Measurements from ENCODE around the gene GAMT.
A peak's percentile ranks its signal among the peaks of the same experiment; 100 is the strongest.

GAMT gene

GRCh38 chr19:1418496-1418775 lies 17.1 kb upstream of the GAMT start:
- DNase-seq: no peak

GRCh38 chr19:1417681-1418495 lies 16.5 kb upstream of the GAMT start:
- no peak for DNase-seq

DNA sequence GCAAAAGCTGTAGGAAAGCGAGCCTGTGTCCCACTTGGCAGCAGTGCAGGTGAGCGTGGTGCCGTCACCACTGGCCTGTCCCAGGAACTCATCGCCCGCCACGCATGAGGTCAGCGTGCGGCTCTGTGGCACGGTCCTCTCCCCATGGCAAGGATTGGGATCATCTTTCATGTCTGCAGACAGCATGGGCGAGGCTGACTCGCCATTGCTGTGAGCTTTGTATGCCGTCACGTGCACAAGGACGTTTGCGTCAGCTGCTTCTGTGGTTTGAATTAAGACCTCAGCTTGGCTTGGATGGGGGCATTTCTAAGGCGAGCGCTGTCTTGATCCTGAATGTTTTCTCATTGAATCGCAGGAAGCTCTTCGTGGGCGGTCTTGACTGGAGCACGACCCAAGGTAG lies 15.8 kb upstream of the GAMT start:
- no peak for DNase-seq

GRCh38 chr19:1416014-1416841 lies 14.9 kb upstream of the GAMT start:
- DNase-seq: no peak

GRCh38 chr19:1412995-1413800 lies 11.9 kb upstream of the GAMT start:
- no peak for DNase-seq

- no peak for DNase-seq
Measured at GRCh38 chr19:1412323-1412923, 11.1 kb upstream of the GAMT start.

DNA sequence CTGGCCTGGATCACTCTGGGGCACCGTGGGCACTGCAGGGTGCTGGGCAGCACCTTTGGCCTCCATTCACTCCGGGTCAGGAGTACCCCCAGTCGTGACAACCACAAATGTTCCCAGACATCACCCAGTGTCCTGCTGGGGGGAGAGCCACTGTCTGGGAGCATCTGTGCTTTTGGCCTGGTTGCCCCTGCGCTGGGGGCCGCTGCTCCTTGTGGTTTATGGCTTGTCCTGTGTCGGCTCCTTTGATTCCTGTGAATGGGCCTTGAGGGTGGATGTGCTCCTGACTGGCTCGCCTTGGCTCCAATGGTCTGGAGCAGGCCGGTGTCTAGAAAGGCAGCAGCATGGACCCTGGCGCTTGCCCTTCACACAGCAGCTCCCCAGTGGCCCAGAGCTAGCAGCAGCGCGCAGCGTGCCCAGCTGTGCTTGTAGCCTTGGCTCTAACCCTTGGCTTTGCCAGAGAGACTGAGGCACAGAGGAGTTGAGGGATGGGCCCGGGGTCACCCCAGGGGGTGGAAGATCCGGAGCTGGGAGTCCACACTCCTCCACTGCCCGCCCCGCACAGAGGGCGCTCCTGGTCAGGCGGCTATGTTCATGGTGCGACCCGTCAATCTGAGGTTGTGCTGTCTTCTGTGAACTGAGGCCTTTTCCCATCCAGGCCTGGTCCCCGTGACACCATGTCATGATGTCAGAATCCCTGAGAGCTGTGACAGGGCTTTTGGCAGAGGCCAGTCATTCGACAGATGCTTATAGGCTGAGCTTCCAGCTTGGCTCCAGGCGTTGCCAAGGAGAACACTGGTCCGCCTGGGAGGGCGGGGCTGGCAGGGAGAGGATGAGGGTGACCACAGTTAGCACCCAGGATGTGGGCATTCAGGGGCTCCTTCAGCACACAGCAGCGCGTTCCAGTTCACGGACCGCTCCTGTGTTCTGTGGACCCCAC lies 10.2 kb upstream of the GAMT start:
- no peak for DNase-seq

DNA sequence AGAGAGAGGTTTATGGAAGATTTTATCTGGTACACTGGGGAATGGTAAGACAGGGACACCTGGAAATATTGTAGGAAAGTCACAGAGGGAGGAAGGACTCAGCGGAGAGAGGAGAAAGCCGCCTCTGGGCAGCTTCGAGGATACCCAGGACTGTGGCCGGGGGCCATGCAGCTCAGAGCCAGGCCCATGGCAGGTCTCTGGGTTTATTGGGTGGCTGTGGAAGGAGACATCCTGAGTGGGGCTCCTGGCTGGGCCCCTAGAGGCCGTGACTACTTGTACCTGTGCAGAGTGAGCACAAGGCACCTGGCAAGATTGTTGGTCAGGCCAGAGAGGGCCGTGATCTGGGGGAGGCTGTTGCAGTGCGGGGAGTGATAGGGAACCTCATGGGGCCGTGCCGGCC lies 9.4 kb upstream of the GAMT start:
- no peak for DNase-seq

- DNase-seq: no peak
Measured at GRCh38 chr19:1410136-1410786, 8.9 kb upstream of the GAMT start.

GRCh38 chr19:1409204-1410005 lies 8.1 kb upstream of the GAMT start:
- DNase-seq: no peak

DNA sequence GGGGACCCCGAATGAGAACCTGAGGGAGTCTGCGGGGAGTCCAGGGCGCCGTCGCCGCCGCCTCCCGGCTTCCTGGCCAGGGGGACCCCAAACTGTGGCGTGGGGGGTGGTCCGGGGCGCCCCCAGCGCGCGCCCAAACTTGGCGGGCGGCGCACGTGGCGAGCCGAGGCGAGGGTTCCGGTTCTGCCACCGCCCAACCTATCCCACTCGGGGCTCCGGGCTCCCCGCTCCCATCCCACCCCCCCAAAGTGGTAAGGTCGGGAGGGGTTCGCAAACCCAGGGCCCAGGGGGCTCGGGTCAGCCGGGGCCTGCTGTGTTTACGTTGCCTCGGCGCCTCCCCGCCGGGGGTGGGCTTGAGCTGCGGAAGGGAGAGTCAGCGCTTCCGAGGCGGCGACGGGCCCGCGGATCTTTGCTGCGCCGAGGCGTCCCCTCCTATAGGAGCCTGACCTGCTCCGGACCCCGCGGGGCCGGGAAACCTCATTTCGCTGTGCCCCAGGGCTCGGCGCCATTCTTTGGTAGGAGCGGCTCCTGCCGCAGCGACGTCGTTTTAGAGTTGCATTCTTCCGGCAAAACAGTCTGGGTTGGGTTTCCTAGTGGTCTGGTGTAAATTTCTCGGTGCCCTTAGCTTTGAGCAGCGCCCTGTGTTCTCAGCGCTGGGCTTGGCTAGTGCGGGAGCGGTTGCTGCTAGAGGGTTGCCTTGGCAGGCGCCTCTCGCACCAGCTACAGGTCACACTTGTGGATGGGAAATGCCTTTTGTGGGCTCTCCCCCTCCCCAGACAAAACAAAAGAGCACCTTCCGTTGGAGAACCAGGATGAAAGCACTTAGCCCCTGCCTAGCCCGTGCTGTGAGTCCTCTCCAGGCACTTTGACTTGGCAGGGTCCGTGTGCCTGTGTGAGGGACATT lies 7.2 kb upstream of the GAMT start:
- DNase-seq: peak; percentile 10 to 12

DNA sequence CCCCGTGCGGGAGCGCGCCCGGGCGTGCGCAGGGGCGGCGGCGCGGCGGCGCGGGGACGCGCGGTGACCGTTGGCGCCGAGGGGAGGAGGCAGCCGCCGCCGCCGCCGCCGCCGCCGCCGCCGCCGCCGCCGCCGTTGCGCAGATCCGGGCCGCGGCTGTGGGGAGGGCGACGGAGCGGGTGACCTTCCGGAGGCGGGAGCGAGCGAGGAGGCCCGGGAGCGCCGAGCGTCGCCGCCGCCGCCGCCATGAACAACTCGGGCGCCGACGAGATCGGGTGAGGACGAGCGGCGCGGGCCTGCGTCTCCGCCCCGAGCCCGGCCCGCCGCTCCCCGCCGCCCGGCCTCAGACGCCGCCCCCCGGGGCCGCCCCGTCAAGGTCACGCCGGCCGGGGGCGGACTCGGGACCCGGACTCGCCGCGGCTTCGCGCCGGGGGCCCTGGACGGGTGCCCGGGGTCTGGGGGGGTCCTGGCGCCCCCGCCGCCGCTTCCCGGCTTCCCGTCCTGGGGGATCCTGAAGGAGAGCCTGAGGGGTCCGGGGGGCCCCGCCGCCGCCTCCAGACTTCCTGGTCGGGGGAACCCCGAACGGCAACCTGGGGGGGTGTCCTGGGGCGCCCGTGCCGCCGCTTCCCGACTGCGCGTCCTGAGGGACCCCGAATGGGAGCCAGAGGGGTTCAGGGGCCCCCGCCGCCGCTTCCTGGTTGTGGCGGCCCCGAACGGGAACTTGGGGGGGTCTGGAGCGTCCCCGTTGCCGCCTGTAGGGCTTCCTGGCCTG lies 6.4 kb upstream of the GAMT start, which contains the start of gene DAZAP1:
DAZAP1 (plus strand) TSS at position 59 of the 772 bp plus-strand sequence; CDS start at position 247, 188 bp downstream.
- no peak for DNase-seq

DNA sequence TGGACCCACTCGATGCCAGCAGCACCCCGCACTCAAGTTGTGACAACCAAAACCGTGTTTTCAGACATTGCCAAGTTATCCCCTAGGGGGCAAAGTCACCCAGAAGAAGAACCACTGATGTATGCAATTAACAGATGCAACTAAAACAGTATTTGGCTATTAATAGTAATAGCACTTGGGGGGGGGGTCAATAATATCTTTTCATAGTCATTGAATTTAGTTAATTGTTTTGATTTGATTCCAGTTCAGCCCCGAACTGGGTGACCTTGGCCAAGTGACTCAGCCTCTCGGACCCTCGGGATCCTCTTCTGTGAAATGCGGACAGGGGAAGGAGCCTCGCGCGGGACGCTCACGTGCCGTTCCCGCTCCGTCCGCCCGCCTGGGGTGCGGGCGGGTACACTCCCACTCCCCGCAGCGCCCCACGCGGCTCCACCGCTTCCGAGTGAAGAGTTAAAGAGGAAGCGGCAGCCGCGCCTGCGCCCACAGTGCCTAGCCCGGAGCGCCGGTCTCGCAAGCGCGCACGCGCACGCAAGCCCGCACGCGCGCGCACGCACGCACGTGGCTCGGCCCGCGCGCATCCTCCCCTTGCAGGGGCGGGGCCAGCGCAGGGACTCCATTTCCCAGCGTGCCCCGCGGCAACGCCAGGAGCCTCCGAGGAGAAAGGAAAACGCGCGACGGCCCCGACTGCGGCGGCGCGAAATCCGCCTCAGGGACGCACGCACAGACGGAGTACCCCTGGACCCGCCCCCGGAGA lies 5.6 kb upstream of the GAMT start:
- DNase-seq: peak; percentile 90 to 96

GRCh38 chr19:1402411-1403070 lies 1.2 kb upstream of the GAMT start:
- DNase-seq: peak; percentile 15 to 17

DNA sequence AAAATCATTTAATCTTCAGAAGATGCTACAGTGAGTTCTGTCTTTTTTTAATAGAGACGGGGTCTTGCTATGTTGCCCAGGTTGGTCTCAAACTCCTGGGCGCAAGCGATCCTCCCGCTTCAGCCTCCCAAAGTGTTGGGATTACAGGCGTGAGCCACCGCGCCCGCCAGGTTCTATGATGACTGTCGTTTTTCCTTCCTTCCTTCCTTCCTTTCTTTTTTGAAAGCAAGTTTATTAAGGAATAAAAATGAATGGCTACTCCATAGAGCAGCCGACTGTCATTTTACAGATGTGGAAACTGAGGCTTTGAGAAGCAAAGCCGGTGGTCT lies 511 bp upstream of the GAMT start:
- no peak for DNase-seq

DNA sequence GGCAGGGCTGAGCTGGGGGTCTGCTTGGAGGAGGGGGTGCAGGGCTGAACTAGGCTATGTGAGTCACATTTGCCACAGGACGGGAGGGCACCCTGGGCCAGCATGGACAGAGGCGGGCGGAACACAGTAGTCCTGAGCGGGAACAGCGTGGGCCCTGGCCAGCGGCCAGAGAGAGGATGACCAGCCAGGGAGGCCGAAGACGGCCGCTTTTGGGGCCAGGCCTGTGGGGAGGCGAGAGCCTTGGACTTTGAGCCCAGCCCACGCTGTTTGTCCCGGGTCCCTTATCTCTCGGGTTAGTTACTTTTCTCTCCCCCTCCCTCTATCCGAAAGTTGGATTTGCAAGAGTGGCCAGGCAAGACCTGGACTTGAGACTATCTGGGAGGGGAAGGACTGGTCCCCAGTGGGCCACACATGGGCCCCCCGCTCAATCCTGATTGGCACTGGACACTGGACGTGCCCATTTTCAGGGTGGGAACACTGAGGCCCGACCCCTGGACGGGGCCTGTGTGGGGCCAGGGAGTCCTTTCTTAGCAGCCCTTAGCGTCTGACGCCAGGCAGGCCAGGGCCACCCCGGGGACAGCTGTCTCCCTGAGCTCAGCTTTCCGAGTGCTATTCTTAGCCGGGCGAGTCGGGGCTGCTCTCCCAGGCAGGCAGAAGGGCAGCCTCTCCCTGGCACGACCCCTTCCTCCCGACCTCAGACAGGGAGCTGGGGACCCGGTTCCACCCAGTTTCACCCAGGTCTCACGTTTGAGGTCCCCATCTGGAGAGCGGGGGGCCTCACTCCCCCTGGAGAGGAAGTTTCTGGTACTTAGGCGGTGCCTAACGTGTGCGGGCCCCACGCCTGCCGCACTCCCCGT lies 833 bp downstream of the GAMT start:
- peak; percentile 13 to 20 for DNase-seq

Data from Kasumi-1 (cell line).